Sigmoid colon (tissue), 7 donors: ENCODE results near the gene PLCH1. TPM values are rescaled to one million over a fixed set of nuclear protein-coding genes. Genes with fewer than 3 reads are reported as not detected.

ENCODE experiments used
- DNase-seq: peaks from one replicate; pipeline ENCODE4 v3.0.0-alpha.2; 2019
- H3K27ac ChIP-seq, 4 donors: fragments of 200-600 bp; sonication (generic); one replicate each; pipeline ENCODE4 v1.5.1; 2016 to 2019; ENCODE audit warnings: mild to moderate bottlenecking in 1 of 4
- H3K27me3 ChIP-seq, 3 donors: fragments of 200-600 bp; sonication (generic); one replicate each; pipeline ENCODE4 v1.5.1; 2019; ENCODE audit warnings: mild to moderate bottlenecking in 1 of 3
- H3K36me3 ChIP-seq, 4 donors: fragments of 200-600 bp; sonication (generic); one replicate each; pipeline ENCODE4 v1.5.1; 2016 to 2019
- H3K4me1 ChIP-seq, 4 donors: fragments of 200-600 bp; sonication (generic); one replicate each; pipeline ENCODE4 v1.5.1; 2017 to 2019
- H3K4me3 ChIP-seq, 4 donors: fragments of 200-600 bp; sonication (generic); one replicate each; pipeline ENCODE4 v1.5.1; 2017 to 2019; ENCODE audit warnings: mild to moderate bottlenecking in 2 of 4, moderate library complexity in 1 of 4
- H3K9me3 ChIP-seq, 4 donors: fragments of 200-600 bp in 3 of 4; sonication (generic) in 3 of 4; one replicate each; pipeline versions ENCODE4 v1.5.1 to v1.6.1; 2013 to 2019
- EP300 ChIP-seq, 4 donors: sonication (generic); formaldehyde crosslinking; IDR thresholded peaks; one replicate each; pipeline ENCODE4 v1.6.1; 2017; ENCODE audit warnings: antibody characterized with exemption in 4 of 4
- POLR2A ChIP-seq, 2 donors: fragments of 450-650 bp; IDR thresholded peaks; one replicate each; pipeline ENCODE4 v1.6.1; 2016; ENCODE audit warnings: antibody characterized with exemption in 2 of 2, mild to moderate bottlenecking in 2 of 2, moderate library complexity in 2 of 2
- POLR2AphosphoS5 ChIP-seq, 4 donors: sonication (generic); formaldehyde crosslinking; IDR thresholded peaks; one replicate each; pipeline ENCODE4 v1.6.1; 2017; ENCODE audit warnings: antibody characterized with exemption in 4 of 4
- WGBS, 2 donors: extraction: QIAGEN DNeasy Blood & Tissue Kit; methylation state at CpG; one replicate each; pipeline ENCODE4 v1.1.7; 2013; 5-methylcytosine and 5-hydroxymethylcytosine counted together
- intact Hi-C: fragments of 100-400 bp; cut with DNase I; formaldehyde crosslinking; loops from one replicate; pipeline ENCODE4 v1.15.1; 2023
- polyA plus RNA-seq, 3 donors: library from polyadenylated mRNA; stranded (reverse); fragments of 200-250 nt; gene quantifications; one replicate each; pipeline ENCODE4 v1.2.3, GENCODE V29; 2013
- total RNA-seq, 4 donors: library from RNA; depleted of rRNA; stranded (reverse); fragments of >200 nt; gene quantifications; one replicate each; pipeline ENCODE4 v1.1.0, GENCODE V29; 2016
- TF ChIP-seq, protein P1 (sequence below), 4 experiments: fragments of 450-650 bp in 3 of 4; fragments of 200-600 bp in 1 of 4; IDR thresholded peaks; one replicate each; pipeline ENCODE4 v1.5.1; 2016 to 2019; ENCODE audit warnings: antibody characterized with exemption in 4 of 4, mild to moderate bottlenecking in 3 of 4, moderate library complexity in 2 of 4
- donor health status: healthy with polysubstance abuse.
- donor health status: Bipolar disorder and iron deficiency.
- donor health status: healthy.

Gene PLCH1
- total and polyA plus RNA-seq, 7 donors = 0.36 to 1.9 (median 0.83) TPM

DNA sequence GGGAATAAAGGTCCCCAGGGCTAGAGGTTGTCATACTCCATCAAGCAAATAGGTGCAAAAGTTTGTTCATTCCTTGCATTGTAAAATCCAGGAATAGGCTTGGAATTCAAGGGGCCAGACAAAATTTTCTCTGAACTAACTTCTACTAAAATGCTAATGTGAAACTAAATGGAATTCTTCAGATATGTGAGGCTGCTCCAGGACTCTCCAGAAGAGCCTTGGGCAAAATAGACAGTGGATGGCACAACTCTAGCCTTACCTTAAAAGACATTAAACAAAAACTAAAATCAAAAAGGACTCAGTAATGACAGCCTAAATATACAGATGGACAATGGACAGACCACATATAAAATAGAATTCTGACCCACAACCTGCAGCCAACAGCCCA, 320.6 kb downstream of the PLCH1 start:
- Histone ChIP-seq H3K4me1 (no peaks in the 10 kb centered on the region), H3K36me3 (no peaks in the 10 kb centered on the region), H3K4me3 (no peak overlapping the region), H3K27me3 (no peaks in the 10 kb centered on the region), H3K9me3 (peaks cover 0 to 11% (median 2%) of the 10 kb centered on the region in 4 donors), H3K27ac (no peak overlapping the region)
- no peak for DNase-seq
- no peak for TF ChIP-seq EP300 (IDR thresholded peaks at IDR 0.05)
- TF ChIP-seq, protein P1, sequence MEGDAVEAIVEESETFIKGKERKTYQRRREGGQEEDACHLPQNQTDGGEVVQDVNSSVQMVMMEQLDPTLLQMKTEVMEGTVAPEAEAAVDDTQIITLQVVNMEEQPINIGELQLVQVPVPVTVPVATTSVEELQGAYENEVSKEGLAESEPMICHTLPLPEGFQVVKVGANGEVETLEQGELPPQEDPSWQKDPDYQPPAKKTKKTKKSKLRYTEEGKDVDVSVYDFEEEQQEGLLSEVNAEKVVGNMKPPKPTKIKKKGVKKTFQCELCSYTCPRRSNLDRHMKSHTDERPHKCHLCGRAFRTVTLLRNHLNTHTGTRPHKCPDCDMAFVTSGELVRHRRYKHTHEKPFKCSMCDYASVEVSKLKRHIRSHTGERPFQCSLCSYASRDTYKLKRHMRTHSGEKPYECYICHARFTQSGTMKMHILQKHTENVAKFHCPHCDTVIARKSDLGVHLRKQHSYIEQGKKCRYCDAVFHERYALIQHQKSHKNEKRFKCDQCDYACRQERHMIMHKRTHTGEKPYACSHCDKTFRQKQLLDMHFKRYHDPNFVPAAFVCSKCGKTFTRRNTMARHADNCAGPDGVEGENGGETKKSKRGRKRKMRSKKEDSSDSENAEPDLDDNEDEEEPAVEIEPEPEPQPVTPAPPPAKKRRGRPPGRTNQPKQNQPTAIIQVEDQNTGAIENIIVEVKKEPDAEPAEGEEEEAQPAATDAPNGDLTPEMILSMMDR (IDR thresholded peaks at IDR 0.05) = no peak
- no peak for TF ChIP-seq POLR2A (IDR thresholded peaks at IDR 0.05)
- no peak for TF ChIP-seq POLR2AphosphoS5 (IDR thresholded peaks at IDR 0.05)
- intact Hi-C loops = no loop called here

GRCh38 chr3:155423526-155424322, 321.1 kb downstream of the PLCH1 start:
- peaks cover 0 to 7% (median 0%) of the 10 kb centered on the region in 4 donors for H3K9me3 ChIP-seq
- 74 to 78% methylated on average over 6 of the region's 6 CpGs for WGBS, 2 donors
- intact Hi-C loops = no loop called here

DNA sequence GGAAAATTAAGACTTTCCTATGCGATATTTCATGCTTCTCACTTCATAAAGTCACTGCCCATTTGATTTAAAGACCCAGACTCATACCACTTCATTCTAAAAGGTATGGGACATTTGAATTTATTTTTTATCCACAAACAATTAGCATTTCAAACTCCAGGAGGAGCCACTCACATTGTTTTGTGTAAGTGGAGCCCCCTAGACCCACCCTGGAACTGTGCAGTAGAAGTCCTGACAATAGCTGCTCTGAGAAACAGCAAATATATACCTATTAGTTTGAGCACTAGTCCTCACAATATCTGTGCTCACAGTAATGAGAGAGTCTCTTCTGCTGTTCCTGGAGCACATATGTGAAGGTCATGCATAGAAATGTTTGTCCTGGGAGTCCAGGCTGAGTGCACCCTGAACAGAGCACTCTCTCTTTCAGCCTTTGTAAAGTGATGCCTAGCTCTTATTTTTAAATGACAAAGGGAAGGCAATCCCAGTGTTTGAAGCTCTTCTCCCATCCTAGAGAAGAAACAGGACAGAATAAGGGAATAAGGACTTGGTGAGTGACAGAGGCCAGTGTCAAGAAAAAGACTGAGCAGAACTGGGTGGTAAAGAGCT, 323.9 kb downstream of the PLCH1 start:
- no peaks in the 10 kb centered on the region for H3K27me3 ChIP-seq
- 91 to 98% methylated on average over 1 of the region's 1 CpG for WGBS, 2 donors
- DNase-seq = no peak
- no peak overlapping the region for H3K27ac ChIP-seq
- no peak overlapping the region for H3K4me3 ChIP-seq
- intact Hi-C loops = no loop called here
- no peaks in the 10 kb centered on the region for H3K36me3 ChIP-seq
- H3K4me1 ChIP-seq = peaks cover 0 to 6% (median 0%) of the 10 kb centered on the region in 4 donors
- no peaks in the 10 kb centered on the region for H3K9me3 ChIP-seq
- no peak for TF ChIP-seq EP300 (IDR thresholded peaks at IDR 0.05)

More at GRCh38 chr3:155423526-155424322, 321.1 kb downstream of the PLCH1 start:
- TF ChIP-seq POLR2A (IDR thresholded peaks at IDR 0.05) = no peak
- TF ChIP-seq EP300 (IDR thresholded peaks at IDR 0.05) = no peak
- TF ChIP-seq, protein P1 (IDR thresholded peaks at IDR 0.05) = no peak
- TF ChIP-seq POLR2AphosphoS5 (IDR thresholded peaks at IDR 0.05) = no peak
- H3K36me3 ChIP-seq = no peaks in the 10 kb centered on the region
- no peak overlapping the region for H3K4me3 ChIP-seq
- H3K27ac ChIP-seq = no peak overlapping the region
- H3K4me1 ChIP-seq = no peaks in the 10 kb centered on the region
- no peak for DNase-seq
- H3K27me3 ChIP-seq = no peaks in the 10 kb centered on the region

DNA sequence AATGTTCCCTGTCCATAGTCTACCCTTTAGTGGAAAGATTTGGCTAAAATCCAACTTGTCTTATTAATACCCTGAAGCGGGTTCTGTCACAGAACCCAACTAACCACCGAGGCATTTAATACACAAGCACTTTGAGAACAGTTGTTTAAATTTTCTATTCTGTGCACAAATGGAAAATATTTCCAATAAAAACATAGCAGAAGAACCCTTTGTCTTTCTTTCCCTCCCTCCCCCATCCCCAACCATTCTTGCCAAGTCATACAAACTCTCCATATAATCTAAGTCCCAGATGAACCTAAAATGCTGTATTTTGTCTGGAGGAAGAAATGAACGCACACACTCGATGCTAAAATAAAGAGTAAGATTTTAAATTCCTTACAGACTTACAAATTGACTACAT, 324.5 kb downstream of the PLCH1 start:
- 85 to 93% methylated on average over 4 of the region's 4 CpGs for WGBS, 2 donors
- no peaks in the 10 kb centered on the region for H3K27me3 ChIP-seq
- intact Hi-C loops = no loop called here

DNA sequence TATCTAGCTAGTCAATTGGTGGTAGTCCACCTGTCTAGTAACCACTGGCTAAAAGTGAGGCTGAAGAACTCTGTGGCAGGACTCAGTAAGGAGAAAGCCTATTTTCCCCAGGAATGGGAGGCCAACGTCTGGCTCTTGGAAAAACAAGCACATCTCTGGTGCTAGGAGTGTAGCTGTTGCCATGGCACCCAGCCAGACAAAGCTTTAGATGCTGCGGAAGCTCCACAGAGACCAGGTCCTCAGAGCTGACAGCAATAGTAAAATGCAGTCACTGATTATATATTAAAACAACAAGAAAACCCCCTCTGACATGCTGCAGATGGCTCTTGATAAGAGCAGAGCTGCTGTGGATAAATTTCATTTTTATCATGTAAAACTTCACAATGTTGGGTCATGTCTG, 326.5 kb downstream of the PLCH1 start:
- TF ChIP-seq POLR2A (IDR thresholded peaks at IDR 0.05) (no peak), EP300 (IDR thresholded peaks at IDR 0.05) (no peak)
- Histone ChIP-seq H3K27ac (no peak overlapping the region), H3K4me1 (peaks cover 0 to 6% (median 0%) of the 10 kb centered on the region in 4 donors), H3K9me3 (no peaks in the 10 kb centered on the region), H3K36me3 (no peaks in the 10 kb centered on the region), H3K27me3 (no peaks in the 10 kb centered on the region), H3K4me3 (no peak overlapping the region)
- intact Hi-C loops = no loop called here
- DNase-seq = peak; percentile 69
- WGBS, 2 donors = 62 to 70% methylated on average over 2 of the region's 2 CpGs

More for the DNA sequence above, 324.5 kb downstream of the PLCH1 start:
- no peaks in the 10 kb centered on the region for H3K9me3 ChIP-seq
- DNase-seq = no peak
- no peaks in the 10 kb centered on the region for H3K36me3 ChIP-seq
- TF ChIP-seq POLR2AphosphoS5 (IDR thresholded peaks at IDR 0.05) = no peak
- TF ChIP-seq EP300 (IDR thresholded peaks at IDR 0.05) = no peak
- no peak for TF ChIP-seq POLR2A (IDR thresholded peaks at IDR 0.05)
- TF ChIP-seq, protein P1 (IDR thresholded peaks at IDR 0.05) = no peak
- H3K4me3 ChIP-seq = no peak overlapping the region
- peaks cover 0 to 6% (median 0%) of the 10 kb centered on the region in 4 donors for H3K4me1 ChIP-seq
- no peak overlapping the region for H3K27ac ChIP-seq
